HG03064 (cell line): ENCODE data around the gene SCN1A.
"Not testable (repeated sequence)": the region's sequence is repeated elsewhere in the genome, so short reads cannot be mapped to it uniquely, and the experiment has no call there.

Experiments used
- ATAC-seq: cut with Tn5 transposase; IDR thresholded peaks from one replicate; pipeline ENCODE4 v1.9.1; 2021; ENCODE audit warnings: low read depth; ENCODE audit not compliant: unreplicated experiment

SCN1A gene

GRCh38 chr2:165990846-165991245 lies 137.0 kb downstream of the SCN1A start:
- no peak for ATAC-seq

GRCh38 chr2:165989851-165990250 lies 138.0 kb downstream of the SCN1A start:
- no peak for ATAC-seq

- ATAC-seq = no peak
These were observed 142.7 kb downstream of the SCN1A start for GRCh38 chr2:165985120-165985519.

- ATAC-seq = not testable (repeated sequence)
These were observed 155.7 kb downstream of the SCN1A start for GRCh38 chr2:165972161-165972560.

GRCh38 chr2:165970663-165971062 lies 157.2 kb downstream of the SCN1A start:
- ATAC-seq = no peak

GRCh38 chr2:165969227-165969626 lies 158.6 kb downstream of the SCN1A start:
- no peak for ATAC-seq

DNA sequence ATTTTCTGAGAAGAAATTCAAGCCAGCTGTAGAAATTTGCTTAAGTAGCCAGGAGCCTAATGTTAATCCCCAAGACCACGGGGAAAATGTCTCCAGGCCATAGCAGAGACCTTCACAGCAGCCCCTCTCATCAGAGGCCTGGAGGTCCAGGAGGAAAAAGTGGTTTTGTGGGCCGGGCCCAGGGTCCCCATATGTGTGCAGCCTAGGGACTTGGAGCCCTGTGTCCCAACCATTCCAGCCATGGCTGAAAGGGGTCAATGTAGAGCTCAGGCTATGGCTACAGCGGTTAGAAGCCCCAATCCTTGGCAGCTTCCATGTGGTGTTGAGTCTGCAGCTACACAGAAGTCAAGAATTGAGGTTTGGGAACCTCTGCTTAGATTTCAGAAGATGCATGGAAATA lies 160.1 kb downstream of the SCN1A start:
- no peak for ATAC-seq

GRCh38 chr2:165961818-165962217 lies 166.0 kb downstream of the SCN1A start:
- no peak for ATAC-seq

DNA sequence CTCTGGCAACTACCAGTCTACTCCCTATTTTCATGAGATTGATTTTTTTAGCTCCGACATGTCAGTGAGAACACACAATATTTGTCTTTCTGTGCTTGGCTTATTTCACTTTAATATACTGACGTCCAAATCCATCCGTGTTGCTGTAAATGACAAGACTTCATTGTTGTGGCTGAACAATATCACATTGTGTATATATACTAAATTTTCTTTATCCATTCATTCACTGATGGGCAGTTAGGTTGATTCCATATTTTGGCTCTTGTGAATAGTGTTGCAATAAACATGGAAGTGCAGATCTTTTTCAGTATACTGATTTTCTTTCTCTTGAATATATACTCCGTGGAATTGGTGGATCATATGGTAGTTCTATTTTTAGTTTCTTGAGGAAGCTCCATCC lies 168.4 kb downstream of the SCN1A start:
- no peak for ATAC-seq

DNA sequence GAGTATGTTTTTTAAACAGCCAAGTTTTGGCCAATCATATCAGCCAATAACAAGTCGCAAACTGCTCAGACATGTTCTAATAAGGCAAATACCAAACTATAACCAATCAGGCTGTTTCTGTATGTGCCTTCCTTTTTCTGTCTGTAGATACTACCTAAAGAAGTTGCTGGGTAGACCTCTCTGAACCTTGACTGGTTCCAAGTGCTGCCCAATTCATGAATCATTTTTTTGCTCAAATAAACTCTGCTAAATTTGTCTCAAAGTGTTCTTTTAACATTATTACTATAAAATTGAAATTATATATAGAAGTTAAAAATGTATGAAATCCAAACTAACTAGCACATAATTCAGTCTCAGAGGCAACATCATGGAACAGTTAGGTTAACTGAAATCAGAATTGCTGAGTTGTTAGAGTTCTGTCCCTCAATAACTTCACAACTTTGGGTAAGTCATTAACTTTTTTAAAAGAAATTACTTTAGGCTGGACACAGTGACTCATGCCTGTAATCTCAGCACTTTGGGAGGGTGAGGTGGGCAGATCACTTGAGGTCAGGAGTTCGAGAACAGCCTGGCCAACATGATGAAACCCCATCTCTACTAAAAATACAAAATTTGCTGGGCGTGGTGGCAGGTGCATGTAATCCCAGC lies 169.4 kb downstream of the SCN1A start:
- ATAC-seq = no peak

GRCh38 chr2:165957030-165957675 lies 170.7 kb downstream of the SCN1A start:
- no peak for ATAC-seq

- peak; percentile 96 for ATAC-seq
These were observed 173.9 kb downstream of the SCN1A start, which contains the start of gene TTC21B for GRCh38 chr2:165953655-165954606. TTC21B (minus strand) TSS chr2:165953776; CDS start chr2:165953705, 71 bp downstream.

GRCh38 chr2:165953306-165953654 lies 174.5 kb downstream of the SCN1A start:
- no peak for ATAC-seq

DNA sequence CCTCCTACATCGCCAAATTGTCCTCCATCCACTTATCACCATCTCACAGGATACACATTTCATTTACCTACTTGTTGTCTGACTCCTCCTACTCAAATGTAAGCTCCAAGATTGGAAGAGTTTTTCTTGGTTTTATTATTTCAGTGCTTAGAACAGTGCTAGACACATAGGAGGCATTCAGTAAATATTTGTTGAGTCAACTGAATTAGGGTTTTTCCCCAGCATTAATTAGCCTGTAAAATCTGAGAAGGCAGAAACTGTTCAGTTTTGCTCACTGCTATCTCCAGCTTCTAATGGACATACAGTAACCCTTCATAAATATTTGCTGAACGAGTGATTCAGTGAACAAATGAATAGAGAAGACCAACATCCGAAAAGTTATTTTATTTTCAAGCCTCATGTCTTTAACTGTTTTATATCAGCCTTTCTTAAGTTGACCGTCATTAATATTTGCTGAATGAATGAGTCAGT lies 175.0 kb downstream of the SCN1A start:
- no peak for ATAC-seq

DNA sequence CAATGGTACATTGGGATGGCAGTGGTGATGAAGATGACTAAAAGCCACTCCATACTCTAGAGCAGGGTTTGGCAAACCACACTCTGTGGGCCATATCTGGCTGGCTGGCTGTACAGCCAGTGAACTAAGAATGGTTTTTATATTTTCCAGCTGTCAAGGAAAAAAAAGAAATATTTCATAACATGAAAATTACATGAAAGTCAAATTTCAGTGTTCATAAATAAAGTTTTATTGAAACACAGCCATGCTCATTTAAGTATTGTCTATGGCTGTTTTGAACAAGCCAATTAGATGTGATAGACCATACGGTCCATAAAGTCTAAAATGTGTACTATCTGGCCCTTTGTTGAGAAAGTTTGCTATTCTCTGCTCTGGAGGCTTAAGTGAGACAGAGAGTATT lies 175.7 kb downstream of the SCN1A start:
- ATAC-seq = no peak

DNA sequence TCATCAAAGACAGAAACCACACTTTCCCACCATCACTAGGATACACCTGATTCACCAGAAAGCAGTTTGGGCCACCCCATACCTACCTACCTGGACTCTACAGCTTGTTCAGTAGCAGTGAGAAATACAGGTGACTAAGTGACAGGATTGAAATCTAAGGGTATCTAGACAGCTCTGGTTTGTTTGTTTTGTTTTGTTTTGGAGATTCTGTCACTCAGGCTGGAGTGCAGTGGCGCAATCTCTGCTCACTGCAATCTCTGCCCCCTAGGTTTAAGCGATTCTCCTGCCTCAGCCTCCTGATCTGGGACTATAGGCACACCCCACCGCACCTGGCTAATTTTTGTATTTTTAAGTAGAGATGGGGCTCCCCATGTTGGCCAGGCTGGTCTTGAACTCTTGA lies 177.4 kb downstream of the SCN1A start:
- ATAC-seq = no peak

GRCh38 chr2:165941827-165942226 lies 186.0 kb downstream of the SCN1A start:
- ATAC-seq = no peak

DNA sequence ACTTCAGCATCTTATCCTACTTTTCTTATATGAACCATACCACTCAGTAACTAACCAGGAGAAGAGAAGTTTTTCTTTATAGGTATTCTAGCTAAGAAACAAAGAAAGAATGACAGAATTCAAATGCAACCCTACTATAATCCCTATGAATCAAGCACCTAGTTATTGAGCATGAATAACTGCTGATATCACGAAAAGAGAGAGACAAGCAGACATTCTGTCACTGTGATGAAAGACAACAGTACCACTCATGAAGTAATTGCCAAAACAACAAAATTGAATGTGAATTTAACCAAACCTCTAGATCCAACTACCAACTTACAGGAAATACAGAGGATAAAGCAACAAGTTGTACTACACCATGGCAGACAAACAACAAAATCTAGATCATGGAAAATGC lies 189.6 kb downstream of the SCN1A start:
- ATAC-seq = no peak
